ENCODE data around the gene LRRC8B. TPM values are rescaled to one million over a fixed set of nuclear protein-coding genes. Genes with fewer than 3 reads are reported as not detected.

Gene LRRC8B
- total RNA-seq, 6 experiments from 2014 or later, result 0.07 to 0.57 (median 0.15) TPM

- no peak for TF ChIP-seq CTCF (IDR thresholded peaks at IDR 0.05)
- peaks cover 10% of the 10 kb centered on the region for H3K27me3 Mint-ChIP-seq (ENCODE audit: insufficient read depth)
- H3K27ac Mint-ChIP-seq, result no peak overlapping the region
- no peaks in the 10 kb centered on the region for H3K36me3 Mint-ChIP-seq (ENCODE audit: low read depth)
- H3K9me3 Mint-ChIP-seq, result no peaks in the 10 kb centered on the region
- H3K4me3 Mint-ChIP-seq, result no peak overlapping the region
- no peaks in the 10 kb centered on the region for H3K4me1 Mint-ChIP-seq (ENCODE audit: low read depth)
- DNase-seq, result no peak
Measured at GRCh38 chr1:89578946-89579684, 54.5 kb downstream of the LRRC8B start.

GRCh38 chr1:89580036-89580435 is 55.4 kb downstream of the LRRC8B start:
- no peak for TF ChIP-seq CTCF (IDR thresholded peaks at IDR 0.05)
- no peaks in the 10 kb centered on the region for H3K36me3 Mint-ChIP-seq (ENCODE audit: low read depth)
- H3K4me1 Mint-ChIP-seq (ENCODE audit: low read depth), result no peaks in the 10 kb centered on the region
- H3K9me3 Mint-ChIP-seq, result no peaks in the 10 kb centered on the region
- peaks cover 10% of the 10 kb centered on the region for H3K27me3 Mint-ChIP-seq (ENCODE audit: insufficient read depth)
- H3K27ac Mint-ChIP-seq, result no peak overlapping the region
- H3K4me3 Mint-ChIP-seq, result no peak overlapping the region
- DNase-seq, result no peak

GRCh38 chr1:89581859-89582258 is 57.2 kb downstream of the LRRC8B start:
- no peaks in the 10 kb centered on the region for H3K4me1 Mint-ChIP-seq (ENCODE audit: low read depth)
- no peaks in the 10 kb centered on the region for H3K36me3 Mint-ChIP-seq (ENCODE audit: low read depth)
- no peak for TF ChIP-seq CTCF (IDR thresholded peaks at IDR 0.05)
- no peak overlapping the region for H3K27ac Mint-ChIP-seq
- no peak overlapping the region for H3K4me3 Mint-ChIP-seq
- H3K27me3 Mint-ChIP-seq (ENCODE audit: insufficient read depth), result peaks cover 15% of the 10 kb centered on the region
- H3K9me3 Mint-ChIP-seq, result no peaks in the 10 kb centered on the region
- no peak for DNase-seq

GRCh38 chr1:89582571-89582970 is 57.9 kb downstream of the LRRC8B start:
- Mint-ChIP-seq H3K36me3 (ENCODE audit: low read depth) (no peaks in the 10 kb centered on the region), H3K9me3 (no peaks in the 10 kb centered on the region), H3K27ac (no peak overlapping the region), H3K4me1 (ENCODE audit: low read depth) (no peaks in the 10 kb centered on the region), H3K27me3 (ENCODE audit: insufficient read depth) (peaks cover 14% of the 10 kb centered on the region), H3K4me3 (no peak overlapping the region)
- TF ChIP-seq CTCF (IDR thresholded peaks at IDR 0.05), result no peak
- no peak for DNase-seq

- DNase-seq, result no peak
- H3K27me3 Mint-ChIP-seq (ENCODE audit: insufficient read depth), result peaks cover 12% of the 10 kb centered on the region
- no peak overlapping the region for H3K4me3 Mint-ChIP-seq
- no peaks in the 10 kb centered on the region for H3K36me3 Mint-ChIP-seq (ENCODE audit: low read depth)
- TF ChIP-seq CTCF (IDR thresholded peaks at IDR 0.05), result no peak
- no peak overlapping the region for H3K27ac Mint-ChIP-seq
- no peaks in the 10 kb centered on the region for H3K9me3 Mint-ChIP-seq
- H3K4me1 Mint-ChIP-seq (ENCODE audit: low read depth), result no peaks in the 10 kb centered on the region
Measured at GRCh38 chr1:89584211-89584610, 59.6 kb downstream of the LRRC8B start.
